Activated naive CD4-positive, alpha-beta T cell treated with Interleukin-2 at 50 U/mL for 16 hours (primary cell): ENCODE measurements around the gene H1-8.
"Not testable (repeated sequence)": the region's sequence is repeated elsewhere in the genome, so short reads cannot be mapped to it uniquely, and the experiment has no call there.

Source experiments
- DNase-seq: peaks from one replicate; pipeline ENCODE4 v3.0.0-alpha.2; 2020

The H1-8 gene, protein sequence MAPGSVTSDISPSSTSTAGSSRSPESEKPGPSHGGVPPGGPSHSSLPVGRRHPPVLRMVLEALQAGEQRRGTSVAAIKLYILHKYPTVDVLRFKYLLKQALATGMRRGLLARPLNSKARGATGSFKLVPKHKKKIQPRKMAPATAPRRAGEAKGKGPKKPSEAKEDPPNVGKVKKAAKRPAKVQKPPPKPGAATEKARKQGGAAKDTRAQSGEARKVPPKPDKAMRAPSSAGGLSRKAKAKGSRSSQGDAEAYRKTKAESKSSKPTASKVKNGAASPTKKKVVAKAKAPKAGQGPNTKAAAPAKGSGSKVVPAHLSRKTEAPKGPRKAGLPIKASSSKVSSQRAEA

DNA sequence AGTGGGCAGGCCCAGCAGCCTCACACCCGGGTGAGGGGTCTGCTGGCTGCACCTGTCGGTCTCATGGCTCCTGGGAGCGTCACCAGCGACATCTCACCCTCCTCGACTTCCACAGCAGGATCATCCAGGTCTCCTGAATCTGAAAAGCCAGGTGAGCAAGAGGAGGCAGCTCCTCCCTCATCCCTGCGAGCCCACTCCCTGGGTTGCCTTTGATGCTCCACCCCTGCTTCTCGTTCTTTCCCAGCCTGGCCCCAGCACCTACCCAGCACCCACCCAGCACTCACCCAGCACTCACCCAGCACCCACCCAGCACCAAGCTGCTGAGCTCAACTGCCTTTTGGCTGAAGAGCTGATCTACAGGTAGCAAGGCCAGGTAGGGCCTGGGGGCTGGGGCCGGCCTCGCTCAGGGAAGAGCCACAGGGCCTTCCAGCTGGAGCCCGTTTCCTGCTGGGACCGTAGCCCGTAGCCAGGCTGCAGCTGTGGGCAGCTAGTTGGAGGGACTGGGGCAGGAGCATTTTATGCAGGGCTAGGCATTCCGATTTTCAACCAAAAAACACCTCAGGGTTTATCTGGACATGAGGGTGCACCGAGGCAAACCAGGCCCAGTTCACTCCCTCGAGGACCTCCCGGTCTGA lies at the start of gene H1-8:
H1-8 (plus strand) TSS at position 20 of the 635 bp plus-strand sequence; CDS start at position 64, 44 bp downstream.
- no peak for DNase-seq

DNA sequence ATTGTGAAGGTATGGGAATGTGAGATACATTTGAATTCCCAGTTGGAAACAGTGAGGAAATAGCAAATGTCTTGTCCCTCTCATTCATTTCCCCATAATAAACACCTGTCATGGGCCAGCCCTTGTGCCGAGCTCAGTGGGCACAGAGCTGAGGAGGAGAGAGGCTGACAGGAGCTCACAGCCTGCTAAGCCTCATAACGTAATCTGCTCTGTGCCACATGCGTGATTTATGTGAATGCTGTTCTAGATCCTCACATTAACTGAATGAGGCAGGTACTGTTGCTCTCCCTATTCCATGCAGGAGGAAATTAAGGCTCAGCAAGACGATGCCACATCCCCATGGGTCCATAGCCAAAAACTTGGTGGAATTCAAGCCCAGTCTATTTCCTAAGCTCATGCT lies 49.8 kb upstream of the H1-8 start:
- no peak for DNase-seq

DNA sequence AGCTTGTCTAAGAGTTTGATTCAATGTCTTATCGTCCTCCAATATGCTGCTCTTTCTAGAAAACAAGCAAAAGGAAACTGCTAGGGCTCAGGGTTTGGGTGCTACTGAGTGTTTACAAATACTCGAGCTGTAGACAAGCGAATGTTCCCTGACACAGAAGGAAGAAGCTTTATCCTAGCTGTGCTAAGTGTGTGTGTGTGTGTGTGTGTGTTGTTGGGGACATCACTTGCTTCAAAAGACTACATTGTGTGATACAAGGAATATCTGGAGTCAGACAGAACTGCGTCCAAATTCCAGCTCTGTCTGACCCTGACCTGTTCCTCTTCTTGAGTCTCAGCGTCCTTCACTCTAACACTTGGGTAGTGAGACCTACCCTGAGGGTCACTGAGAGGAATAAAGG lies 48.5 kb upstream of the H1-8 start:
- not testable (repeated sequence) for DNase-seq

DNA sequence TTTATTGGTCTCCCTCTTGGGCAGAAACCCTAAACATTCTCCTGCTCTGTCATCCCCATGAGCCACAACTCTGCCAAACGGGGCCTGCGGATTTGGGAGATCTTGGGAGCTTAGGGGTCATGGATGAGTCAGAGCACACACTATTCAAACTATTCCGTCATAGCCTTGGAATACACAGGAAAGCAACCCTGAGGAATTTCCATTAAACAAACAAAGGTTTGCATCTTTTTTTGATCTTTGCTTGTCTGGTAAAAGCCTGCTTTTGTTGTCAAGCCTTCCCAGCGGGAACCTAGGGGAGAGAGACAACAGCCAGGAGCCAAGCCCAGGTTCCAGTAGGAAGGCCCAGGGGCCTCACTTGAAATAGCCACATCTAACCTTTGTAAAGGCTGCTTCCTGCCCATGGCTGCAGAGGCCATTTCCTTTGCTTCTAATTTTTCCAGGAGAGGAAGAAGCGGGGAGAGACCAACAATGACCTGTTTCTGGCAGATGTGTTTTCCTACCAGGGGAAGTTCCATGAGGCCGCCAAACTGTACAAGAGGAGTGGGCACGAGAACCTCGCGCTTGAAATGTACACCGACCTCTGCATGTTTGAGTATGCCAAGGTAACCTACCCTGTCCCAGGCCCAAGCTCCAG lies 47.9 kb upstream of the H1-8 start:
- not testable (repeated sequence) for DNase-seq

DNA sequence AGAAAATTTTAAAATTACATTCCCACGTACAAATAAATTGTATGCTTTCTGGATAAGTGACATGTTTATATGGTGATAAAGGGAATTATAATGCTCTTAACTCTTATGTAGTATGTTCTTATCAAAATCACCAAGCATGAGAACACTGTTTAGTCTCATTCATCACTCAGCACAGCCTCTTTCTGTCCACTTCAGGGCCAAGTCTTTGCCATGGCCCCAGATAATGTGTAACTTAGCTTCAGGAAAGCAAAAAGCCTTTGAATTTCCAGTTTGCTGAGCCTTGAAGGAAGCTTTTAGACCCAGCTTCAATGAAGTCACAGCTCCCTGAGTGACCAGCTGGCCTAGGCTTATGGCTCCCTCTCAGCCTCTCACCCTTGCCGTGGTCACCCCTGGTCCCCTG lies 45.1 kb upstream of the H1-8 start:
- not testable (repeated sequence) for DNase-seq

DNA sequence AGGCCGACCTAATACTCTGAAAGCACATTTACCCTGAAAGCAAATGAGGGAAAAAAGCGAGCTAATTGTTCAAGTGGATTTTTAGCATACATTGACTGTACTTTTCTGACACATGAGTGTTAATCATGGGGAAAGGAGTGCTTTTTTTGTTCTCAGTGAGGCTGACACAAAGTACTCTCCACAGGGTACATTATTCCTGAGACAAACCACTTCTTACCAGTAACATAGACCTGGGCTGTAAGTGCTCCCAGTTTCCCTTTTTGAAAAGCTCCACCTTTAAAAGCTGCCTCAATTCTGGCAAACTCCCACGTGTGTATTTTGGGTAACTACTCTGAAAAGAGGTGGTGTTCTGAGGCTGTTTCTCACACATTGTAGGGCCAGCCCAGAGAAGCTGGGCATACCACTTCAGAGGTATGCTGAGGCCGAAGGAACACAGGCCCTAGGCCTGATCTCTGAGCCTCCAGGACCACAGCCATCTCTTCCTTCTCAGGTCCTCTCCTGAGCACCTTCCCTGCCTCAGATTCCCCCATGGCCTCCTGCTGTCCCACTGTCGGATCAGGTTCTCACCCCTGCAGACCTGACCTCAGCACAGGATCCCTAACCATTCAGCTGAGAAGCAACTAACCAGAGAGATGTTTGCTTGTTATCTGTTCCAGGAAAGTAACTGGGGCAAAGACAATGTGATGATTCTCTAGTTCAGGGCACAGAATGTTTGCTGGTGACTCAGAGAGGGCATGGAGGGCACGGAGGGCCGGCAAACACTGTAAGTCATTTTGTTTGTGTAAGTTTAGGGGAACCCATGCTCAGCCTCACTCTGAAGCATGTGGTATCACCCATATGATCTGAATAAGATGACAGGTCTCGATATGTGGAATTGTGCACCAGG lies 44.1 kb upstream of the H1-8 start:
- not testable (repeated sequence) for DNase-seq

DNA sequence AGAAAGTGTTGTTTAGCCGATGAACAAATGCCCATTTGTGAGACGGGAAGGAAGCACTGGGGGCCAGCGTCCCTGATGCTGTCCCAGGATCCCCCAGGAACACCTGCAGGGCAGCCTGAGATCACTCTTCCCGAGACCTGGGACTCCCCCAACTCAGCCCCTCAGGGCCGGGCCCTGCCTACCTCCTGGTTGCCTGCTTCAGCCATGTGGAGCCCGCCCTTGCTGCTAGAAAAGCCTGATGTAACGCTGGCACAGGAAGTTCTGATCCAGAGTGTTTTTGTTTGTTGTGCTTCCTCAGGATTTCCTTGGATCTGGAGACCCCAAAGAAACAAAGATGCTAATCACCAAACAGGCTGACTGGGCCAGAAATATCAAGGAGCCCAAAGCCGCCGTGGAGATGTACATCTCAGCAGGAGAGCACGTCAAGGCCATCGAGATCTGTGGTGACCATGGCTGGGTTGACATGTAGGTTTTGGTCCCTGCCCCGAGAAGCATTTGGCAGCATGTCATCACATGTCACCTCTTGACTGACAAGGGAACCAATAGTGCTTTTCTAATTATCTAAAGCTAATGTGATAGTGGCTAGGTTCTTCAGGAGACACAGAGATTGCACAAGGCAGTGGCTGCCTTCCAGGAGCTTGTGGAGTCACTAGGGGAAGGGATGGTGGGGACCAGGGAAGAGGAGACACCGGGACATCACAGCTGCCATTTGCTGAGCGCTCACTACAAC lies 43.2 kb upstream of the H1-8 start:
- not testable (repeated sequence) for DNase-seq

DNA sequence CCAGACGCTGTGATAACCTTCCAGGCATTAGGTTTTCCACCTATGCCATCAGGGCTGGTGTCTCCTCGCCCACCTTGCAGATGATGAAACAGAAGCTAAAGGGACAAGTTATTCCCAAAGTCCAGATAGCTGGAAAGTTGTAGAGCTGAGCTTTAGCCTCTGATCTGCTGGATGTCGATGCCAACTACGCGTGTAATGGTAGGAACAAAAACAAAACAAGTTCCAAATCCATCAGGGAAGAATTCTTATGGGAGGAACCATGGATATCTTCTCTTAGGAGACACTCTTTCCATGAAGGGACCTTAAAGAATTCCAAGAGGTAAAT lies 42.7 kb upstream of the H1-8 start:
- DNase-seq, result no peak

DNA sequence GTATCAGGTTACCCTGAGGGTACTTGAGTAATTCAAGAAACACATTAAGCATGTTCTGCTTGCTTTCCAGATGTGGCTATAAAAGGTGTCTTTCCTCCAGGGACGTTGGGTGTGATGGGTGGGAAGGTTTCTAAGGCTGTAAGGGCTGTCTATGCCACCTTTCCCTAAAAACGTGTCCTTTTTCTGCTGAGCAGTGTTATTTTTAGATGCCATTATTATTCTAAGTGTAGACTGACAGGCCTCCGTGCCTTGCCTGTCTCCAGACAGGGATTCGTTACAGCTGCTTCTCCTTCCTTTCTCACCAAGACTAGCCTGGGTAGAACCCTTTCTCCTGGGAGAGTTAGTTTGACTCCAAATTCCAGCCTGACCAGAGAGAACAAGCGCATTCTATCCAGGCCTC lies 41.3 kb upstream of the H1-8 start:
- DNase-seq, result no peak

DNA sequence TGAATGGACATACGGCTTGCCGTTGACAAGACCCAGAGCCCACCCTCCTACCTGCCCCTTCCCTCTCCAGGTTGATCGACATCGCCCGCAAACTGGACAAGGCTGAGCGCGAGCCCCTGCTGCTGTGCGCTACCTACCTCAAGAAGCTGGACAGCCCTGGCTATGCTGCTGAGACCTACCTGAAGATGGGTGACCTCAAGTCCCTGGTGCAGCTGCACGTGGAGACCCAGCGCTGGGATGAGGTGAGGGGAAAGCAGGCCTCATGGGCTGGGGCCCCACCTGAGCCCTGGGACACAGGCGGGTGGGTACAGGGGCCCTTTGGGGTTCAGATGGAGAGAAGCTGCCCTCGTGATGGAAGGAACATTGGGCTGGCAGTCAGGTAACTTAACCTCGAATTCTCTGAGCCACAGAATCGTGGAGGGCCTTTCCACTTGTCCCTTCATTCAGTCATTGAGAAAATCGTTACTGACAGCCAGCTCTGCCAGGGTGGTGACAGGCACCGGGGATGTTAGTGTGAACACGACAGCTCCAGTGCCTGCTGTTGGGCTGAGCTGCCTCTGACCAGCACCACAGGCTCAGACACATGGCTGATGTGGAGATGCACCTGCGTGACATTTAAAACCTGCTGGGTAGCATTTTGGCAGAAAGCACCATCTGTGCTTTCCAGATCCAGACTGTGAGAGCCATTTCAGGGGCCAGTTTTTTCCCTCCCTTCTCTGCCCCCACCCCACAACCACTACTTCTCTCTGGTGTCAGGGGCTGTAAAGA lies 40.1 kb upstream of the H1-8 start:
- no peak for DNase-seq

DNA sequence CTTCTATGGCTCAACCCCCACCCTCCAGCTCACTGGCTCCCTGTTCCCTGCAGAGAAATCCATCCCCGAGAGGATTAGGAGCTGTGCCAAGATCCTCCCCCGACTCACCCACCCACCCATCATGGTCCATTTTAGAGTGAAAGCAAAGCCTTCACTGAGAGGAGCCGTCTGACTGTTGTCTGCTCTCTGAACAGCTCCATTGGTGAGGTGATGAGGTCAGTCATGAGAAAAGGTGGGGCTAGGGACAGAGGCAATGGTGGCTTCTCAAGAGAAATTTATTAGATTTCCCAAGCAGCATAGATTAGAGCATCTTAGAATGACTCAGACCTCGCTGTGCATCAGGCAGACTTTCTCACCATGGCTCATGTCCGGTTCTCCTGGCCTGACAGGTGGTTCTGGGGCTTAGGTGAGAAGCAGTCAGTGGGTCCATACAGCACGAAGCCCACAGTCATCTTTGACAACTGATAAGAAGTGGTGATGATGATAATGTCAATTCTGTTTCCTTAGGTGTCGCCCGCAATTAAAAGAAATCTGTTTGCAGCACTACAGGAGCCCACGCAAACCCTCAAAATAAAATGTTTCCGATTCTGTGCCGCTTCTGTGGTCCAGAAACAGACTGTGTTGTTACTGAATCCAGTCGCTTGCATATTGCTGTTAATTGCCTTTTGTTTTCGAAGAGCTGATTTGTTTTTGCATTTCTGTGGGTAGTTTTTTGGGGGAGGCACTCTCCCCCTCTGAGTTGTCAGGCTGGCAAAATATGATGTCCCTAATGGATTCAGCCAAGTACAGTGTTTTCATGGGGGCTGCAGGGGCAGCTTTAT lies 39.3 kb upstream of the H1-8 start:
- DNase-seq, result no peak

DNA sequence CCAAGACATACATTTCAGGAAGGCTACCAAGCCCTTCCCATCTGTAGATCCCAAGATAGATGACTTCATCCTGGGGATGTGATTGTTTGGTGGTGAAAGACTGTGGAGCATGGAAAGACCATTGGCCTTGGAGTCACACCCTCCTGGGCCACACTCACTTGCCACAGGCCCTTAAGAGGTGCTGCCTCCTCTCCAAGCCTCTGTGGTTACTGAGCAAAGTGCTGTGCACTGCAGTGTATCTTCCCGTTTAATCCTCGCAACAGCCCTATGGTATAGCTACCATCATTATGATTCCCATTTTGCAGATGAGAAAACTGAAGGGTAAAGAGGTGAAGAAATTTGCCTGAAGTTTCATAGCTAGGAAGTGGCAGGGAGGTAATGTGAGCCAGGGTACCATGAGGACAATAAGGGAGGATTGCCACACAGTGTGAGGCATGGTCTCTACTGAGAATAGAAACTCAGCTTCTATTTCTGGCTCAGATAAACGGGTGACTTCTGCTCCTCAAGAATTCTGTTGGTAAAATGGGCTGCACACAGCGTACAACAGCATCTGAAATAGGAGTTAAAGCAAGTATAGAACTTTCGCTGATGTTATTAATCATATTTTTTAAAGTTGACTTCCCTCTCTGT lies 38.4 kb upstream of the H1-8 start:
- no peak for DNase-seq

DNA sequence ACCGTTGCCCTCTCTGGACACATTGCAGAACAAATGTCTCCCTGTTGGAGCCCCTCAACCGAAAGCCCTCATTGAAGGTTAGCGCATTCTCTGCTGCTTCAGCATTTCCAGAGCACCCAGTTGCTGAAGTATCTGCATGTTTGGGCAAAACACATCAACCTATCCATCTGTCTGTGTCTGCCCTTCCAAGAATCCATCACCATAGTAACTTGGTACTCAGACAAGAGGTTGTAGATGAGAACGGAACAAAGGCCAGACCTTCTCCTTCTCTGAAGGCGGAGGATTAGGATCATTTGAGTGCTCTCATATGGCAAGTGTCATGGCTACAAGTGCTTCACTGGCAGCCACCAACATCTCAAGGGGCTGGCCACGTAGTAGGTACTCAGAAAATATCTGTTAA lies 37.6 kb upstream of the H1-8 start:
- DNase-seq, result no peak

DNA sequence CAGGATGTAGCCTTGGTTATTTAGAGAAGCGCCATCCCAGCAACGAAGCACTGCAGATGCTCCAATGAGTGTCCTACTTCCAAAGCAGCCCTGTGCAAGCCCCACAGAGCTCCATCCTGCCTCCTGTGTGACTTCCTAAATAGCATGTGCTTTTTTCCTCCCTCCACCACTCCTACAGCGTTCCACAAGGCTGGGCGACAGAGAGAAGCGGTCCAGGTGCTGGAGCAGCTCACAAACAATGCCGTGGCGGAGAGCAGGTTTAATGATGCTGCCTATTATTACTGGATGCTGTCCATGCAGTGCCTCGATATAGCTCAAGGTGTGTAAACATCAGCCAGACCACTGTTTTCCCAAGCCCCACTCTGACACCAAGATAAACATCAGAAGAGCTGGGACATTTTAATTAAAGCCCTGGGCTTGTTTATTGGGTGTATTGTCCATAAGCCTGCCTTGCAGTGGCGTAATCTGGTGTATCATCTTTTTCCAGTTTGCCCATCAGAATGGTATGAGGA lies 36.7 kb upstream of the H1-8 start:
- no peak for DNase-seq

DNA sequence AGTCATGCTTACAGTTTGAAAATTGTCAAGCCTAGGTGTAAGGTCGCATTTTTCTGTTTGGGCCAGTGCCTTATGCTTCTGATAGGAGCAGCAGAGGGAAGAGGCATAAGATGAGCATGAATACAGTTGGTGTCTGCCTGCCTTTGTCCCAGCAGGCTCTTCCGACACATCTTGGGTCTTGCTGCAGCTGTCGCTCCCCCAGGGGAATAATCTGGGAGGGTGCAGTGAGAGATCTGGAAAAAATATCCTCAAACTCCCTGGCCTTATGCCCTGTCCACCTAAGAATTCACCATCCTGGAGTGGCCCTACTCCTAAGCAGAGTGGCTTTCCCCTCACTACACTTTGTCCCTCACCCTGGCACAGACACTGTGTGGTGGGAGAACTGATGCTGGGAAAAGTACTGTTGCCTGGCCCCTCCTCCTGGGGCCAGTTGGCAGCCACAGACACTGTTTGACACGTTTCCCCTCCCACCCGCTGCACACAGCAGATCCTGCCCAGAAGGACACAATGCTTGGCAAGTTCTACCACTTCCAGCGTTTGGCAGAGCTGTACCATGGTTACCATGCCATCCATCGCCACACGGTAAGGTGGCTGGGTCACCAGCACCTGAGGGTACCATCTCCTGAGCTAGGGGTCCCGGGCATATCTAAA lies 35.7 kb upstream of the H1-8 start:
- DNase-seq, result no peak

DNA sequence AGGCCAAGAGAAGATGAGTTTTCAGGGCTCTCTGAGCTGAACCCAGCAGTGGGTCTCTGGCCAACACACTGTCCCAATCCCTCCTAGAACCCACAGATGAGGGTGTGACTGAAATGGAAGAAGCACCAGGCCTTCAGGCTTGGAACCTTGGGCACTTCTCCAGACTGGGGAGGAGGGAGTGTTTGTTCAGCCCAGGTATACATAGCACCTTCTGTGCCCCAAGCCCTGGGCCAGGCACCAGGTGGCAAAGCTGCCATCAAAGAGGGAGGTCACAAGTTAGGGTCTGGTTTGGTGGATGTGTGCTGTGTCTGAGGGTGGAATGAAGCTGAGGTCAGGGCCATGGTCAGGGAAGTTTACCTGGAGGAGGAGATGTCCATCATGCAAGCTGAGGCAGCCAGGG lies 30.4 kb upstream of the H1-8 start:
- DNase-seq, result no peak

DNA sequence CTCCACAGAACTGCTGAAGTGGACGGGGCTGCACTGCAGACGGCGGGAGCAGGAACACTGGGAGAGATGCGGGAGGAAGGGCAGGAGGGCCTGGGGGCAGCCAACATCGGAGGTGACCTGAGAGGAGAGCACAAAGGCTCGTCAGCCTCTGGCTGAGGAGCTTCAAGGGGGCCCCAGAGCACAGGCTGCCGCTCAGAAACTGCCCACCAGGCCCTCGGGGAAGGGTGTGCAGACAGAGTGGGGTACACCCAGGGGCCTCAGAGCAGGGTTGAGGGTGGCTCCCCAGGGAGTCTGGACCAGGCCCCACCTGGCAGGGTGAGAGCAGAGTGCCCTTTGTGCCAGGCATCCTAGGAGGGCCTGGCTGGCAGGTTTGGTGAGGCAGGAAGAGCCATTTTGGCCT lies 29.3 kb upstream of the H1-8 start:
- no peak for DNase-seq

DNA sequence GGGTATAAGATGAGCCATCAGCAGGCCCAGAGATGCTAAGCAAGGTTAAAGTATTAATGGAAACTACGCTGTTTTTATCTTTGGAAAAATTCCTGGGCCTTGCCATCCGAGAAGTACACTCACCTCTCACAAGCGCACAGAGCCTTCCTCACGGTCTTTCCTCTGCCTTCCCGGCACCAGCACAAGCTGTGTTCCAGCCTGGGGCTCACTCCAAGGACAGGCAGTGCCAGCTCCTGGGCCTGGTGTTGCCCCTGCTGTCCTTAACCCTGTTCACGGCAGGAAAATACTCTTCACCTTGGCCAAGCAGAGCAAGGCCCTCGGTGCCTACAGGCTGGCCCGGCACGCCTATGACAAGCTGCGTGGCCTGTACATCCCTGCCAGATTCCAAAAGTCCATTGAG lies 28.9 kb upstream of the H1-8 start:
- no peak for DNase-seq

DNA sequence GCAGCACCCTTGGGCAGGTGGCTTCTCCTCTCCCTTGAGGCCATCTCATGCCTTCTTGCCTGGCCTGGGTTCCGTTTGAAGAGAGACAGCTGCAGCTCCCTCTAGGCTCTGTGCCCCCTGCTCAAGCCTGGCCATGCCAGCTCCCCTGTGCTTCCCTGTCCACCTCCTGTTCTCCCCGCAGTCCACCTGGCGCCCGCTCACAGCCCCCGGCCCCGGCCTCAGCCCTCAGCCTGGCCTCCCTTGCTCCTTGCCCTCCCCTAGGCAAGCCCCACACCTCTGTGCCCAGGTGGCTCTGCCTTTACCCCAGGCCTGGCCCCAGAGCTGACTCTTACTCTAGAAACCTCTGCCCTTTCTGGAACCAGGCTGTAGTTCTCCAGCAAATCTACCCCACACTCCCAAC lies 28.4 kb upstream of the H1-8 start:
- no peak for DNase-seq
